ENCODE results near the gene NAA30.

The NAA30 gene

DNA sequence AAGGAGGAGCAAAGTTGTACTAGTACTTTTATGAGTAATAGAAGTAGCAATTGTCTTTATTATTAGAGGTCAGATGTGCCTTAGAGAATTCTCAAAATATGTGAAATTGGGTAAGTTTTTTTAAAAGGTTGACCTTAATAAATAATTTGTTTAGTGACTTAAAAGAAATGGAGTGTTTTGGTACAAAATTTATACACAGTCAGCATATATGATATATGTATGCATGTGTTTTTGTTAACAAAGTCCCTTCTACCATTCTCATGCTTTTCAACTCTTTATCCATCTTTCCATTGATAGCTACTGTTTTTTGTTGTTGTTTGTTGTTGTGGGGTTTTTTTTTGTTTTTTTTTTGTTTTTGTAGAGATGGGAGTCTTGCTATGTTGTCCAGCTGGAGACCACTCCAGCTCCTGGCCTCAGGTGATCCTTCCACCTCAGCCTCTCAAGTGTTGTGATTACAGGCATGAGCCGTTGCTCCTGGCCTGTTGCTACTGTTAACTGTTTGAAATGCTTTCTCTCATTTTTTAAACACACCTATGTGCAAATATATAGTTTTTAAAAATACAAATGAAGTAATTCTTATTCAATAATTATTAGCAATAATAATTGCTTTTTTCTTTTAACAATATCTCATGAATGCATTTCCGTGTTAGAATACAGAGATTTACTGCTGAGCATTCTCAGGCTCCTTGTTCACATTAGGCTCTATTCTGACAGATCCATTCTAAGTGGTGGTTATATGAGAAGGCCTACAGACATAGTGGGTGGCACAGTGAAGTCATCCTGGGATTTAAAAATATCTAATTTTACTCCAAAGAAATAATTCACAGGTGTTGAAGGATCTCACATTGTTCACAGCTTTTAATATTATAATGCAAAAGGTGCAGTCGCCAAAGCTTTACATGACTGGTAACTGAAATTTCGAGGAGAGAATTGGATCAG, 10.4 kb downstream of the NAA30 start:
- no peak for DNase-seq

DNA sequence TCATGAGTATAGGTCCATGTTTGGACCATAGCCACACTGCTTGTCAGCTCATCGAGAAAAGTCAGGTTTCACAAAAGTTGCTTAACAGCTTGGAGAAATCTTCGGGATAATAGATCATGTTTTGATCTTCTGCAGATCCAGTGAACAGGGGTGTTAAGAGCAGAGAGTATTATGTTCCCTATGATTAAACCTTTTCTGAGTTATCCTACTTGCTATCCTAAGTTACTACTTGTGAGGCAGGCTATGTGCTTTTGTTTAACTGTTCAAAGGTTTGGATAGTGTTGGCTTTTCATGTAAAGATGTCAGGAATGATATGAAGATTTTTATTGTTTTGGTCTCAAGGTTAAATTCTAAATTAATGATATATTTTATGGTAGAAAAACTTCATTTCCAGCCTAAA, 11.1 kb downstream of the NAA30 start:
- DNase-seq, result no peak

DNA sequence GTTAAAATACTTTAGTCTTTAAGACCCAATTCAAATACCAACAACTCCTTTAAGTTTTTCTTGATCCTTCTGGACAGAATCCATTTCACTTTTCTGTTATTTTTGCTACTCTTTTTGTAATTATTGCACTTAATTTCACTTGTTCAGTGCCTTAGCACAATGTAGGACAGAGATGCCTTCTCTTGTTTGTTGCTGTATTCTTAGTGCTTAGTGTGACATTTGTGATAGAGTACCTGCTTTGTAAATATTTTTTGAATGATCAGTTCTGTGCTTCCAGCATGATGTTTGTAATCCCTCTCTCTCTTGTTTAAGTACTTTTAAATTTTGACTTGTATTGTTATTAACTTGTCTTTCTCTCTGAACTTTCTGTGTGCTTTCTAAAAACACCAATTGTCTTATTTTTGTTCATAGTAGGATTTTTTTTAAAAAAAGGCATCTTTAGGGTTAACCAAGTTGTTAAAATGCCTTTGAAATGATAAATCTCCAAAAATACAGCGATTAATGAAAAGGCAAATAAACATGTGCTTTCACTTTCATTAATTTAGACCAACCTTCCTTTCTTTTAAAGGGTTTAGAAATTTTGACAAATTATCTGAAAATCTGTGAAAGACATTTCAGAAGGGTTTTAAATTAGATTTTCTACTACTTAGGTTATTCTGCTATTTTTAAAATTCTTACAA, 11.9 kb downstream of the NAA30 start:
- no peak for DNase-seq

DNA sequence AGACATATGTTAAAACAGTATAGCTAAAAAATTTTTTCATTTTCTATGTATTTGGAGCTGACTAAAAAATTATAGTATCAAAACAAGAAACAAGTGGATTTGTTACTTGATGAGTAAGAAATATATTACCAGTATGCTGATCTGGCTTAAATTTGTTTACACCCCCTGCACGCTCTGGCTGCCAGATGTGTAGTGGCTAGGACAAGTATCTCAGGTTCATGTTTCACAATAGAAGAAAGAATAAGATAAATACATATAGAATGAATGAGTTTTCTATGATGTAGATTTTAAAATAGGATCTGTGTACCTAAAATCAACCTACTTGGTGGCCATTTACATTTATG, 13.1 kb downstream of the NAA30 start:
- DNase-seq, result peak; percentile 20

DNA sequence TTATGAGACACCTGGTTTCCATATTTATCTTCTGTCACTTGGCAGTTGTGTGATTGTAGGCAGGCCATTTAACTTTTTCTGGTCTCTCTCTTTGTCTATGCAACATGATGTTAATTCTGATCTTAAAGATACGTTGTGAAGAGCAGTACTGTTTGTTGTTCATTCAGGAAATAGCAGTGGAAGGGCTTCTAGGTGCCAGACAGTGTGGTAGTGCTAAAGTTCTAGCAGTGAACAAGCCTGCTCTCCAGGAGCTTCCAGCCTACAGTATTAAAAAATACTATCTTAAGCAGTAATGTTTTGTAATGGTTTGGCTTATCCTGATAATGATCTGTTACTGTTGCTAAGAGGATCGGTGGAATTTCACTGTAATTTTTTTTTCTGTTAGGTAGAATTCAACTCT, 15.2 kb downstream of the NAA30 start:
- no peak for DNase-seq

DNA sequence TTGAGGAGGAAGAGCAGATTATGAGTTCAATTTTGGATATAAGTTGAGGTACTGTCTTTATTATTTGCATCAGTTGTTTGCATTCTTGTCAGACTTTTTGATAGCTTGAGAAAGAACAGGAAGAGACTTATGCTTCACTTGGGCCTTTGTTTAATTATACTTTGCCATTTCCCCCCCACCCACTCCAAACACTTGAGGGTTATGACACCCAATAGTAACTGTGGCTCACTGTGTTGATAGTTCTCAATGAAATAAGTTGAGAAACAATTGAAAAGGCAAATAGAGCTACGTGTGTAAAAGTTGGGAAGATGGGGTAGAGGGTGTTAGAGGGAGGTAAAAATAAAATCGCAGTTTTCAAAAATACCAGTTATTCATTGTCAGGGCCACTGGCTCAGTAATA, 17.7 kb downstream of the NAA30 start:
- no peak for DNase-seq

DNA sequence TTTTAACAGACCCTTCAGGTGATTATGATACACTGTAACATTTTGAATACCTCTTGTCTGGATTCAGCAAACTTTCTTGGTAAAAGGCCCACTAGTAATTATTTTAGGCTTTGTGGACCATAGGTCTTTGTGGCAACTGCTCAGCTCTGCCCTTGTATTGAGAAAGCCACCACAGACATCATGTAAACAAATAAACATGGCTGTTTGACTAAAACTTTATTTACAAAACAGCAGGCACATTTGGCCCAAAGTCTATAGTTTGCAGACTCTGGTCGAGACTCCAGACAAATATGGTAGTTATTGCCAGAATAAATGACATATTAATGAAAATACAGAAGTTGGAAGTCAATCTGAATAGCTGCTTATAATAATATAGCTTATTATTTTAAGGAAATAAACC, 18.2 kb downstream of the NAA30 start:
- no peak for DNase-seq

DNA sequence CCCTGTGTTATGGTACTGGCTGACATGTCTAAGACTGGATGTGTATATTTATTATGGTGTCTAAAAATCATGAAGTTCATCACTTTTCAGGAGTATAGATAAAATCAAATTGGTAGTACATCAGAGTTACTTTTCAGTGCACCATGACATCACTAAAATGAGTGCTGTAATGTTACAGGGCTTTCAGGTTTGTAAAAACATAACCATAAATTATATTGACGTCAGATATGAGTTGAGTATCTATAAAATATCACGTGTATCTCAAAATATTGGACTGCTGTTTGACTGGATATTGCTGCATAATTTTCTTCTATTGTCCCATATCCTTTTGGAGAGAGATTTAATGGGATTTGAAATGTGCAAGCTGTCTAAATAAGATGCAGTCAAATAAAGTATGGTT, 22.0 kb downstream of the NAA30 start:
- DNase-seq, result no peak

DNA sequence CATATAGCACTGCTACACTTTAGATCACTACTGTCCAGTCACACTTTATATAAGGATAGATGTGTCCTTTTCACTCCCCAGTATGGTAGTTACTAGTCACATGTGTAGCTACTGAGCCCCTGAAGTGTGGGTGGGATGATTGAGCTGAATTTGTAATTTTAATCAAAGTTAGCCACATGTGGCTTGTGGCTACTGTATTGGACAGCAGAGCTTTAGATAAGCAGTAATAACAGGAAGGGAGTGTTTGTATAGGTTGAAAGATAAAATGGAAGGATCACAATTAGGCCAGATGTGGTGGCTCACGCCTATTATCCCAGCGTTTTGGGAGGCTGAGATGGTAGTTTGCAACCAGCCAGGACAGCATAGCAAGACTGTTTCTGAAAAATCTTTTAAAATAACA, 23.5 kb downstream of the NAA30 start:
- no peak for DNase-seq

DNA sequence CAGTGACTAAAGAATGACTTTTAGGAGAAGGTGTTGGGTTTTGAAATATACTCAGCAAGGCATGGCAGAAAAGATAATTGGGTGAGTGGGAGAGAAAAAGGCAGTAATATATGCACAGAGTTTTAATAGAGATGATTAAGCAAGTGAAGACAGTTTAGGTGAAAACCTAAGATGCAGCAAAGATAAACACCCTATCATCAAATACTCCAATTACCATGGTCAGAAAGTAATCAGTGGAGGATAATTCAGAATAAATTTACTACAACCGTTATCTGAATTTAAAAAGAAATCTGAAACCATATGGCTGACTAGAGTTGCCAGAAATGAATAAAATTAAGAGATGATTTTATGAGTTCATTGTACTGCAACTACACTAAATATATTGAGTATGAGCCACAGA, 26.8 kb downstream of the NAA30 start:
- no peak for DNase-seq

DNA sequence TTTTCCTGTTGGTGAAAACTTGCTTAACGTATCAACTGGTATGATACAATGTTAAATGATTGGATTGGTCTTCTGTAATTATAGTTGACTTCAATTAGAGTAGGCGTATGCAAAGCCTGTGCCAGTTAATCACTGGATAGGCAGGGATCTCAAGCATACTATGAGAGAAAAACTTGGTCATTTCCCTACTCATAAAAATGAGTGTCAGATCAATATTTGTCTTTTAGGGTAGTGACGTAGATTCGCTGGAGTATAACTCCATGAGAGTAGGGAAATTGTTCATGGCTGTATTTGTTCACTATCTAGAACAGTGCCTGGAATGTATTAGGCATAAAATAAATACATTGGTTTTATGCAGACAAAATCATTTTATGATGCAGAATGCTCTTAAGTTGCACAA, 28.6 kb downstream of the NAA30 start:
- DNase-seq, result no peak

DNA sequence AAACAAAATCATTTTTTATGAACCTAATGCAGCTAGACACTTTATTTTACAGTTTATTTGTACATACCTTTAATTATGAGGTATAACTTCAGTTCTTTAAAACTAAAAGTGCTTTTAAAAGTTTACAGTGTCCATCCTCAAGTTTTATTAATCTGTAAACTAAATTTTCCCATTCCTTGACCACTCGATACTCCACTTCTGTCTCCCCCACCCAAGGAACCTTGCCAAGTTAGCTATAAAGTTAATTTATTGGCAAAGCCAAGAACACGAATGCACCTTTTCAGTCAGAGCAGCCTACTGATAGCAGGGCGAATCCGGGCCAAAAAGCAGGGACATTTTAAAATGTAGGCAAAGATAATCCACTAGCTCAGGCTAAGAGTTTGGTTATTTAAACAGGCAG, 29.6 kb downstream of the NAA30 start:
- no peak for DNase-seq

DNA sequence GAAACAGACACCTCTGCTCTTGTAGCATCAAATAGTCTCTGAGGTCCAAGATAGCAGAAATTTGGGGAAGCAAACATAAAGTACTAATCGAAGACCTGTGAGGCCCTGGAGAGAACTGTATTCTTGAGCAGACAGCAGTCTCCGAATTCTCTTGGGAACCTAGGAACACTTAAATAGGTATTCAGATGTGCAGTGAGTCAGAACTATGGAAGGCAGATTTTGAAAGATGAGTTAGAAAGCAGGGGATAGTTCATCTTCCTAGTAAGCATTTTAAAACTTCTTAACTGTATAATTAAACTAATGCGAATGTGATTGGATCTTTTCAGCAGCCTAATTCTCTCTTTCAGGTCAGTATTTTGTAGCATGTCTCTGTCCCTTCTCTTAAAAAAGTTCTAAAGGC, 30.6 kb downstream of the NAA30 start:
- DNase-seq, result no peak

DNA sequence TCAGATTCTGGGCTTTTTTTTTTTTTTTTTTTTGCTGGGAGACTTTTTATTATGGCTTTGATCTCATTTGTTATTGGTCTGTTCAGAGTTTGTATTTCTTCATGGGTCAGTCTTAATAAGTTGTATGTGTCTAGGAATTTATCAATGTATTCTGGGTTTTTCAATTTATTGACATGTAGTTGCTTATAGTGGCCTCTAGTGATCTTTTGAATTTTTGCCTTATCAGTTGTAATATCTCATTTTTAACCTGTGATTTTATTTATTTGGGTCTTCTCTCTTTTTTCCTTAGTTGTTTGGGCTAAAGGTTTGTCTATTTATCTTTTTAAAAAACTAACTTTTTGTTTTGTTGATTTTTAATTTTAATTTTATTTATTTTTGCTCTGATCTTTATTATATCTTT, 45.5 kb downstream of the NAA30 start:
- no peak for DNase-seq

DNA sequence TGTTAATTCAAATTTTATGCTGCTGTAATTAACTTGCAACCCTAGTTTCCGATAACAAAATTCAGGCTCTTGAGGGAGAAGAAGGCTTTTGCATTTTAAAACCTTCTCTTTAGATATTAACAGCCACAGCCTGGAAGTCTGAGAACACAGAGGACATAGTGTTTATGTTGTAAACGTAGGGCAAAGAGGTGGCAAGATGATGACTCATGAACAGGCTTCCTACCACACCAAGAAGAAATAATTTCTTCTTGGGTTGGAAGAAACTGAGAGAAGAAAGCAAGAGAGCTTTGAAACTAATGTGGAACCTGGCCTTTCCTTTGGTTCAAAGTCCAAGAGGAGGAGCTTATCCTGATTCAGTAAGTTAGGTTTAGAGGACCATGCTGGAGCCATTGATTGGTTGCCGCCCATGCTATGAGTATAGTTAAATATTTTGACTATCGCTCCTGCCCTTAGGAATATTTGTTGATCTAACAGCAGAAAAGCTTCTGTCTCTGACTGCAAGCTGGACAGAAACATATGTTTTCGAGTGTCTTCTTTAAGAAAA, 71.5 kb downstream of the NAA30 start:
- no peak for DNase-seq

DNA sequence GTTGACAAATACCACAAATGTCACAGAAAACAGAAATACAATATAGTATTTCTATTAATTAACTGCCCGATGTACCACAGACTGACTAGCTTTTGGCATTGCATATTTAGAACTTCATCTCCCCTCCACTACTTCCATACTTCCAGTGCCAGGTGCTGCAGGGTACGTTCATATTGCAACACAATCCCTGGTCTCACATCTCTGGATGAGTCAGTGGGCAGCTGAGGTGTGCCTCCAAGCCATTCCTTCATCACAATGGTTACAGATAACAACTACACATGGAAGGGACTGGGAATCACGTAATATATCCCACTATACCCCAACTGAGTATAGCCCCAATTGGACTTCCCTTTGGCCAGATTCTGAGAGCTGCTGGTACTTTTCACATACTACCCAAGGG, 72.2 kb downstream of the NAA30 start:
- DNase-seq, result no peak

DNA sequence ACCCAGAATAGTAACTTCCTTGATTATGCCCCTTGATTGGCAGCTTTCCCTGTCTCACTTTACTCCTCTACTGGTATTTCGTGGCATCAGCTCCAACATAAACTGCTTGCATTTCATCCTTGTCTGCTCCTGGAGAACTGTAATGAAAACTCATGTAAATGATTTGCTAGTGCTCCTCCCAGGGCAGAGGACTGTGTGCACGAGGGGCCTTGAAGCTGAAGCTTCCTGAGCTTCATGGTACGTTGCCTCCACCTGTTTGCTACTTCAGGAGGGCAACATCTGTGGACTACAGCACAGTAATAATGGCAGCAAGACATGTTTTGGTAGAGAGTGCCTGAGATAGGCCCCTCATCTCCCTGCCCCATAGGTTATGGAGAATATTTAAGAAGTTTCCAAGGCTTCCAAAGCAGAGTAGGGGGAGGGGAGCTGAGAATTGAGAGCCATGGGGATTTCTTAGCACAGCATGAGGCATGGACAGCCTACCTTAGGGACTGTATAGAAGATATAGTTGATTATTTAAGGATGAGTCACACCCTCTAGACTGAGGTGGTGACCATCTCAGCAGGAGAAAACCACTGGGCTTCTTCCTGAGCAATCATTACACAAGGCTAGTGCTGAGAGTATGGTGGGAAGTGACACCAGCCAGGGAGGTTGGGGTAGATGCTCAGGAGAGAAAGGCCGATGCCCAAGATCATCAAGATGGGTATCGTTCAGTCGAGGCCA, 73.8 kb downstream of the NAA30 start:
- DNase-seq, result no peak

Measured in activated CD4-positive, alpha-beta T cell treated with anti-CD3 and anti-CD28 coated beads, Interleukin-10, Interleukin-2, amounts not matched to agents 100 ng/mL and 50 ng/mL, durations not matched to agents 16 hours and 8 hours (primary cell).